HEK293 (cell line): ENCODE measurements around the gene LIN9.

Experiments
- BCL11A ChIP-seq: fragments of 450-650 bp; formaldehyde crosslinking; IDR thresholded peaks from 2 replicates; pipeline ENCODE4 v1.5.1; 2016; ENCODE audit warnings: low read depth, missing biosample characterization, missing genetic modification characterization
- GLI4 ChIP-seq: fragments of 450-650 bp; formaldehyde crosslinking; IDR thresholded peaks from 2 replicates; pipeline ENCODE4 v1.5.1; 2016; ENCODE audit warnings: missing biosample characterization, missing genetic modification characterization
- KLF16 ChIP-seq: fragments of 450-650 bp; formaldehyde crosslinking; IDR thresholded peaks from 2 replicates; pipeline ENCODE4 v1.5.1; 2017; ENCODE audit warnings: missing biosample characterization, missing genetic modification characterization
- PRDM6 ChIP-seq: fragments of 450-650 bp; formaldehyde crosslinking; IDR thresholded peaks from 2 replicates; pipeline ENCODE4 v1.5.1; 2017; ENCODE audit warnings: missing biosample characterization, missing genetic modification characterization
- TCF7L2 ChIP-seq: IDR thresholded peaks from 2 replicates; pipeline ENCODE4 v1.6.1; 2011; ENCODE audit warnings: low read depth, mild to moderate bottlenecking, inconsistent platforms, low read length, moderate library complexity, borderline replicate concordance
- ZNF23 ChIP-seq: fragments of 450-650 bp; formaldehyde crosslinking; IDR thresholded peaks from 2 replicates; pipeline ENCODE4 v1.5.1; 2016; ENCODE audit warnings: missing biosample characterization, missing genetic modification characterization, borderline replicate concordance
- ZNF24 ChIP-seq: fragments of 450-650 bp; formaldehyde crosslinking; IDR thresholded peaks from 2 replicates; pipeline ENCODE4 v1.5.1; 2016; ENCODE audit warnings: missing biosample characterization, missing genetic modification characterization
- ZNF350 ChIP-seq: fragments of 450-650 bp; formaldehyde crosslinking; IDR thresholded peaks from 2 replicates; pipeline ENCODE4 v1.5.0; 2017; ENCODE audit warnings: missing biosample characterization, mild to moderate bottlenecking, missing genetic modification characterization
- ZNF501 ChIP-seq: fragments of 450-650 bp; formaldehyde crosslinking; IDR thresholded peaks from 2 replicates; pipeline ENCODE4 v1.5.1; 2016; ENCODE audit warnings: missing biosample characterization, missing genetic modification characterization
- TF ChIP-seq, protein P1 (sequence below): fragments of 450-650 bp; formaldehyde crosslinking; IDR thresholded peaks from 2 replicates; pipeline ENCODE4 v1.5.1; 2016; ENCODE audit warnings: missing biosample characterization, missing genetic modification characterization

DNA sequence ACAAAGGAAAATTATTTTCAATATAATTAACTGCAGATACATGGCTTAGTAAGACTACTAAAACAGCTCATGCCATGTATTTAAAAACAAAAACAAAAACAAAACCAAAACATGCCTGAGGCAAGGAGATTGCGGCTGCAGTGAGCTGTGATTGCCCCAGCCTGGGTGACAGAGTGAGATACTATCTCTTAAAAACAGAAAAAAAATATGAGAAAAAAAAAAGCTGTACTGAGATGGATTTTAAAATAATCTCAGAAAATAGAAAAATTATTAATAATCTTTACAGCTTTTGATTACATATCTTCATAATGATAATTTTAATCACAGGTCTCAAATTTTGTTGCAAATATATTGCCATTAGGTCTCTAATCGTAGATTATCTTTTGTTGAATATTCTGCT is 24.0 kb upstream of the LIN9 start:
- TF ChIP-seq, protein P1, sequence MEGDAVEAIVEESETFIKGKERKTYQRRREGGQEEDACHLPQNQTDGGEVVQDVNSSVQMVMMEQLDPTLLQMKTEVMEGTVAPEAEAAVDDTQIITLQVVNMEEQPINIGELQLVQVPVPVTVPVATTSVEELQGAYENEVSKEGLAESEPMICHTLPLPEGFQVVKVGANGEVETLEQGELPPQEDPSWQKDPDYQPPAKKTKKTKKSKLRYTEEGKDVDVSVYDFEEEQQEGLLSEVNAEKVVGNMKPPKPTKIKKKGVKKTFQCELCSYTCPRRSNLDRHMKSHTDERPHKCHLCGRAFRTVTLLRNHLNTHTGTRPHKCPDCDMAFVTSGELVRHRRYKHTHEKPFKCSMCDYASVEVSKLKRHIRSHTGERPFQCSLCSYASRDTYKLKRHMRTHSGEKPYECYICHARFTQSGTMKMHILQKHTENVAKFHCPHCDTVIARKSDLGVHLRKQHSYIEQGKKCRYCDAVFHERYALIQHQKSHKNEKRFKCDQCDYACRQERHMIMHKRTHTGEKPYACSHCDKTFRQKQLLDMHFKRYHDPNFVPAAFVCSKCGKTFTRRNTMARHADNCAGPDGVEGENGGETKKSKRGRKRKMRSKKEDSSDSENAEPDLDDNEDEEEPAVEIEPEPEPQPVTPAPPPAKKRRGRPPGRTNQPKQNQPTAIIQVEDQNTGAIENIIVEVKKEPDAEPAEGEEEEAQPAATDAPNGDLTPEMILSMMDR, result no peak
- TF ChIP-seq TCF7L2 (0 out of 2 replicates have a peak, but pooled peaks have one; percentile 38), PRDM6 (peak; percentile 7; the same call in 1 of the 2 replicates), ZNF23 (tag by site-specific recombination) (no peak), ZNF350 (tag by site-specific recombination) (no peak), GLI4 (no peak), ZNF501 (no peak), KLF16 (tag by site-specific recombination) (no peak), ZNF24 (no peak), BCL11A (tag by site-specific recombination) (no peak)
